Ovary (tissue), 3 donors: ENCODE results near the gene MDM2.

Experiments
- POLR2A ChIP-seq: fragments of 450-650 bp; IDR thresholded peaks from one replicate; pipeline ENCODE4 v1.6.1; 2017; ENCODE audit warnings: antibody characterized with exemption, mild to moderate bottlenecking, moderate library complexity
- TF ChIP-seq, protein P1 (sequence below), 3 donors: fragments of 450-650 bp in 2 of 3; fragments of 200-600 bp in 1 of 3; IDR thresholded peaks; one replicate each; pipeline versions ENCODE4 v1.5.1 to v1.8.0; 2016 to 2022; ENCODE audit warnings: antibody characterized with exemption in 3 of 3, mild to moderate bottlenecking in 1 of 3
- donor health status: DM: no; HTN: no; CAD: no.

GRCh38 chr12:68814490-68815231, 6.7 kb downstream of the MDM2 start:
- TF ChIP-seq, protein P1, sequence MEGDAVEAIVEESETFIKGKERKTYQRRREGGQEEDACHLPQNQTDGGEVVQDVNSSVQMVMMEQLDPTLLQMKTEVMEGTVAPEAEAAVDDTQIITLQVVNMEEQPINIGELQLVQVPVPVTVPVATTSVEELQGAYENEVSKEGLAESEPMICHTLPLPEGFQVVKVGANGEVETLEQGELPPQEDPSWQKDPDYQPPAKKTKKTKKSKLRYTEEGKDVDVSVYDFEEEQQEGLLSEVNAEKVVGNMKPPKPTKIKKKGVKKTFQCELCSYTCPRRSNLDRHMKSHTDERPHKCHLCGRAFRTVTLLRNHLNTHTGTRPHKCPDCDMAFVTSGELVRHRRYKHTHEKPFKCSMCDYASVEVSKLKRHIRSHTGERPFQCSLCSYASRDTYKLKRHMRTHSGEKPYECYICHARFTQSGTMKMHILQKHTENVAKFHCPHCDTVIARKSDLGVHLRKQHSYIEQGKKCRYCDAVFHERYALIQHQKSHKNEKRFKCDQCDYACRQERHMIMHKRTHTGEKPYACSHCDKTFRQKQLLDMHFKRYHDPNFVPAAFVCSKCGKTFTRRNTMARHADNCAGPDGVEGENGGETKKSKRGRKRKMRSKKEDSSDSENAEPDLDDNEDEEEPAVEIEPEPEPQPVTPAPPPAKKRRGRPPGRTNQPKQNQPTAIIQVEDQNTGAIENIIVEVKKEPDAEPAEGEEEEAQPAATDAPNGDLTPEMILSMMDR (IDR thresholded peaks at IDR 0.05): no peak
- no peak for TF ChIP-seq POLR2A
